ENCODE data around the gene C1orf122.

Gene C1orf122

DNA sequence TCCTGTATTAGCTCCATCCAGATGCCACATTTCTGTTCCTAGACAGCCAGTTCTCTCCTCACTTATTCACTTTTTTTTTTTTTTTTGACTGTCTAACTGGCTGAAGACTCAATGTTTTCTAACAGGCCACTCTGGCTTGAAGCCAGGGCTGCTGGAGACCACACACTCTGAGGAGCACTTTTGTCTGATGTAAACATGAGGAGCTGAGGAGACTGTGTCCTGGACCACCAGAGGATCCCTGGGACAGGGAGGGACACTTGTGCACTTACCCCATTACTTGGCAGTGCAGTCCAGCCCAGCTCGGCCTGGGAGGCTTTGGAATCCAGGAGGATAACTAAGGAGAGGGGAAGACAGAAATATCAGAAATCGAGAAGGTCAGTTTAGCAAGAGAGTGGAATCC is 45.1 kb upstream of the C1orf122 start:
- Histone ChIP-seq H3K4me3 (replicated peaks; ENCODE audit: insufficient read depth, low read length) (no peak overlapping the region), H3K27me3 (ENCODE audit: insufficient read depth, poor library complexity, severe bottlenecking) (peaks cover 25% of the 10 kb centered on the region), H3K27ac (replicated peaks) (no peak overlapping the region)
- no peak for DNase-seq (ENCODE audit: low read depth in 1 of 2, low spot score in 1 of 2)
- no peak for TF ChIP-seq GABPA (IDR thresholded peaks at IDR 0.05; ENCODE audit: low read depth)
- TF ChIP-seq, protein P1, sequence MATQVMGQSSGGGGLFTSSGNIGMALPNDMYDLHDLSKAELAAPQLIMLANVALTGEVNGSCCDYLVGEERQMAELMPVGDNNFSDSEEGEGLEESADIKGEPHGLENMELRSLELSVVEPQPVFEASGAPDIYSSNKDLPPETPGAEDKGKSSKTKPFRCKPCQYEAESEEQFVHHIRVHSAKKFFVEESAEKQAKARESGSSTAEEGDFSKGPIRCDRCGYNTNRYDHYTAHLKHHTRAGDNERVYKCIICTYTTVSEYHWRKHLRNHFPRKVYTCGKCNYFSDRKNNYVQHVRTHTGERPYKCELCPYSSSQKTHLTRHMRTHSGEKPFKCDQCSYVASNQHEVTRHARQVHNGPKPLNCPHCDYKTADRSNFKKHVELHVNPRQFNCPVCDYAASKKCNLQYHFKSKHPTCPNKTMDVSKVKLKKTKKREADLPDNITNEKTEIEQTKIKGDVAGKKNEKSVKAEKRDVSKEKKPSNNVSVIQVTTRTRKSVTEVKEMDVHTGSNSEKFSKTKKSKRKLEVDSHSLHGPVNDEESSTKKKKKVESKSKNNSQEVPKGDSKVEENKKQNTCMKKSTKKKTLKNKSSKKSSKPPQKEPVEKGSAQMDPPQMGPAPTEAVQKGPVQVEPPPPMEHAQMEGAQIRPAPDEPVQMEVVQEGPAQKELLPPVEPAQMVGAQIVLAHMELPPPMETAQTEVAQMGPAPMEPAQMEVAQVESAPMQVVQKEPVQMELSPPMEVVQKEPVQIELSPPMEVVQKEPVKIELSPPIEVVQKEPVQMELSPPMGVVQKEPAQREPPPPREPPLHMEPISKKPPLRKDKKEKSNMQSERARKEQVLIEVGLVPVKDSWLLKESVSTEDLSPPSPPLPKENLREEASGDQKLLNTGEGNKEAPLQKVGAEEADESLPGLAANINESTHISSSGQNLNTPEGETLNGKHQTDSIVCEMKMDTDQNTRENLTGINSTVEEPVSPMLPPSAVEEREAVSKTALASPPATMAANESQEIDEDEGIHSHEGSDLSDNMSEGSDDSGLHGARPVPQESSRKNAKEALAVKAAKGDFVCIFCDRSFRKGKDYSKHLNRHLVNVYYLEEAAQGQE (IDR thresholded peaks at IDR 0.05; ENCODE audit: insufficient replicate concordance, low read depth), result no peak
- no peak for TF ChIP-seq SPI1 (IDR thresholded peaks at IDR 0.05; ENCODE audit: borderline replicate concordance, low read depth)
- TF ChIP-seq, protein P2, sequence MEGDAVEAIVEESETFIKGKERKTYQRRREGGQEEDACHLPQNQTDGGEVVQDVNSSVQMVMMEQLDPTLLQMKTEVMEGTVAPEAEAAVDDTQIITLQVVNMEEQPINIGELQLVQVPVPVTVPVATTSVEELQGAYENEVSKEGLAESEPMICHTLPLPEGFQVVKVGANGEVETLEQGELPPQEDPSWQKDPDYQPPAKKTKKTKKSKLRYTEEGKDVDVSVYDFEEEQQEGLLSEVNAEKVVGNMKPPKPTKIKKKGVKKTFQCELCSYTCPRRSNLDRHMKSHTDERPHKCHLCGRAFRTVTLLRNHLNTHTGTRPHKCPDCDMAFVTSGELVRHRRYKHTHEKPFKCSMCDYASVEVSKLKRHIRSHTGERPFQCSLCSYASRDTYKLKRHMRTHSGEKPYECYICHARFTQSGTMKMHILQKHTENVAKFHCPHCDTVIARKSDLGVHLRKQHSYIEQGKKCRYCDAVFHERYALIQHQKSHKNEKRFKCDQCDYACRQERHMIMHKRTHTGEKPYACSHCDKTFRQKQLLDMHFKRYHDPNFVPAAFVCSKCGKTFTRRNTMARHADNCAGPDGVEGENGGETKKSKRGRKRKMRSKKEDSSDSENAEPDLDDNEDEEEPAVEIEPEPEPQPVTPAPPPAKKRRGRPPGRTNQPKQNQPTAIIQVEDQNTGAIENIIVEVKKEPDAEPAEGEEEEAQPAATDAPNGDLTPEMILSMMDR (IDR thresholded peaks at IDR 0.05; ENCODE audit: insufficient read depth, low read length), result no peak
- TF ChIP-seq POLR2AphosphoS5 (IDR thresholded peaks at IDR 0.05; ENCODE audit: low read depth), result no peak

DNA sequence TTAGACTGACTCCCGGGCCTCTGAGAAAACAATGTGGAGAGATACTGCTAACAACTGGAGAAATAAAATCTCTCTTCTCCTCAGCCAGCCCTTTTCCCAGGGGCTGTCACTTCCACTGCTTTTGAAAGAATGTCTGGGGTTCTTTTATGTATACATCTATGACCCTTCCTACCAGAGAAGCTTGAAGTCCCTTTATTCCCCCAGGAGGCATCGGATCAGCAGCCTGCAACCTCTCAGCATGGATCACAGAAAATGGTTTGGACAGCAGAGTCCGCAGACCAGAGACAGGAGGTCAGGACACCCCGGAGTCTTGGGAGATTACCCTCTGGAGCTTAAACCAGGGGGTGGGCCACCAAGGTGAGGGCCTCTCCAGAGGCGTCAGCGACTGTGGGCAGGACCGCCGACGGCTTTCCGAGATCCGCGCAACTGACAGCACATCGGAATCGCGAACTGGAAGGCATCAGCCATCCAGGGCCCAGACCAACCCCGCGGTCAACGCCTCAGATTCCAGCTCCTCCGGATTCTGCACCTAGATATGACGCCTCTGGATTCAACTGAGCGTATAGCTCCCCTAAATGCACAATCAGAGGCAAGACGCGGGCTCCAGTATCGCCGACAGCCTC is 43.7 kb upstream of the C1orf122 start:
- H3K27me3 ChIP-seq (ENCODE audit: insufficient read depth, poor library complexity, severe bottlenecking), result peaks cover 28% of the 10 kb centered on the region
- TF ChIP-seq GABPA (IDR thresholded peaks at IDR 0.05; ENCODE audit: low read depth) (no peak), POLR2AphosphoS5 (IDR thresholded peaks at IDR 0.05; ENCODE audit: low read depth) (no peak), SPI1 (IDR thresholded peaks at IDR 0.05; ENCODE audit: borderline replicate concordance, low read depth) (no peak)
- TF ChIP-seq, protein P2 (IDR thresholded peaks at IDR 0.05; ENCODE audit: insufficient read depth, low read length), result no peak
- TF ChIP-seq, protein P1 (IDR thresholded peaks at IDR 0.05; ENCODE audit: insufficient replicate concordance, low read depth), result no peak
- no peak for DNase-seq (ENCODE audit: low read depth in 1 of 2, low spot score in 1 of 2)
- H3K27ac ChIP-seq (replicated peaks), result no peak overlapping the region
- no peak overlapping the region for H3K4me3 ChIP-seq (replicated peaks; ENCODE audit: insufficient read depth, low read length)

DNA sequence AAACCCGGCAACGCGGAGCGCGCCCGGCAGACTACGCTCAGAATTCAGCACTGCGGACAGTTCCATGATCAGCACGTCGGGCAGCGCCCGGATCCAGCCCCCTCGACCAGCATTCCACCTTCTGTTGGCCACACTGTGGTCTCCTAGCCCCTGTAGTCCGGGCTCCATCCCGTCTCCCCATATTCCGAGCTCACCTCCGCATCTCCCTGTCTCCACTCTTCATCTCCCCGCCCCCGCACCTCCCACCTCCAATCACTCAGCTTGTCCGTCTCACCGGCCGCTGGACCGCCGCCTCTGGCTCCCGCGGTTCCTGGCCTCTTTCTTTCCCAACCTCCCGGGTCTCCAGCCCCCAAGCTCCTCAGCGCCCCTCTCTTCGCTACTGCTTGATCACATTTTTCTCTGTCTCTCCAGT is 43.2 kb upstream of the C1orf122 start:
- Histone ChIP-seq H3K4me3 (replicated peaks; ENCODE audit: insufficient read depth, low read length) (no peak overlapping the region), H3K27me3 (ENCODE audit: insufficient read depth, poor library complexity, severe bottlenecking) (peaks cover 28% of the 10 kb centered on the region), H3K27ac (replicated peaks) (no peak overlapping the region)
- DNase-seq (ENCODE audit: low read depth in 1 of 2, low spot score in 1 of 2), result peak; percentile 7 to 46
- TF ChIP-seq, protein P1 (IDR thresholded peaks at IDR 0.05; ENCODE audit: insufficient replicate concordance, low read depth), result peak; percentile 99
- TF ChIP-seq POLR2AphosphoS5 (IDR thresholded peaks at IDR 0.05; ENCODE audit: low read depth), result no peak
- no peak for TF ChIP-seq SPI1 (IDR thresholded peaks at IDR 0.05; ENCODE audit: borderline replicate concordance, low read depth)
- TF ChIP-seq, protein P2 (IDR thresholded peaks at IDR 0.05; ENCODE audit: insufficient read depth, low read length), result no peak
